ENCODE results near the gene HOXB3. TPM values are rescaled to one million over a fixed set of nuclear protein-coding genes. Genes with fewer than 3 reads are reported as not detected.
"Not testable (repeated sequence)": the region's sequence is repeated elsewhere in the genome, so short reads cannot be mapped to it uniquely, and the experiment has no call there.

Gene HOXB3
- polyA plus RNA-seq, 3 donors: 2.6 to 10.2 (median 9.6) TPM

DNA sequence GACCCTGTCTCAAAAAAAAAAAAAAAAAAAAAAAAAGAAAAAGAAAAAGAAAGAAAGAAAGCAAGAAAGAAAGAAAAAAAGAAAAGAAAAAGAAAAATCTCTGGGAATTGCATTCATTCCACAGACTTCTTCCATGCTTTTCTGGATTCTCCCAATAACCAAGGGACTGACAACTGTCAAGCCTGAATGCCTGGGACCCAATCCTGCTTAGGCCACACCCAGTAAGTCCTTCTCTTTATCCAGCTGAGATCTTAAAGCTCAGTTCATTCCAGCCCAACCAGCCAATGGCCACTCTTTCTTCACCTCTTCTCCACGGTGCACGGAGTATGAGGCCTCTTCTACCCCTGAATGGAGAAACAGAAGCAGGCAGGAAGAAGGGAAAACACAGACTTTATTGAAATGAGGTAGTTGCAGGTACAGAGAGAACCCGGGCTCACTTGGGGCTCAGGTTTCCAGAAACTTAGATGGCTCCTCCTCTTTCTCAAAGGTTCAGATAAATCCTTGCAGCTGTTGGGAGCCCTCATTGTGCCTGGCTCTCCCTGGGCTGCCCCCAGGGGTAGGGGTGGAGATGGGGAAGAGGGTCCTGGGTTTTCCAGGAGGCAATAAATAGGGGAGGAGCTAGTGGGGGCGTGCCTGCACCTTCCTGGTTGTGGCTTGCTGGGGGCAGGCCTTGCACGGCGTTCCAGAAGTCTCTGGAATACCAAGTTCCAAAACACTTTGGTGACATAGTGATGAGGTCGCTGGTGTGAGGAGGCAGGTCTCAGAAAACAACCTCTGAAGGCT, 61.7 kb downstream of the HOXB3 start:
- H3K27ac ChIP-seq (ENCODE audit: low read depth, low read length): no peak overlapping the region
- WGBS, 3 donors: 39 to 80% (median 80%) methylated on average over 7 of the region's 7 CpGs

- no peak overlapping the region for H3K27ac ChIP-seq (ENCODE audit: low read depth, low read length)
- WGBS, 3 donors: 46 to 81% (median 73%) methylated on average over 14 of the region's 14 CpGs
Measured at GRCh38 chr17:48527547-48527932, 62.5 kb downstream of the HOXB3 start.

DNA sequence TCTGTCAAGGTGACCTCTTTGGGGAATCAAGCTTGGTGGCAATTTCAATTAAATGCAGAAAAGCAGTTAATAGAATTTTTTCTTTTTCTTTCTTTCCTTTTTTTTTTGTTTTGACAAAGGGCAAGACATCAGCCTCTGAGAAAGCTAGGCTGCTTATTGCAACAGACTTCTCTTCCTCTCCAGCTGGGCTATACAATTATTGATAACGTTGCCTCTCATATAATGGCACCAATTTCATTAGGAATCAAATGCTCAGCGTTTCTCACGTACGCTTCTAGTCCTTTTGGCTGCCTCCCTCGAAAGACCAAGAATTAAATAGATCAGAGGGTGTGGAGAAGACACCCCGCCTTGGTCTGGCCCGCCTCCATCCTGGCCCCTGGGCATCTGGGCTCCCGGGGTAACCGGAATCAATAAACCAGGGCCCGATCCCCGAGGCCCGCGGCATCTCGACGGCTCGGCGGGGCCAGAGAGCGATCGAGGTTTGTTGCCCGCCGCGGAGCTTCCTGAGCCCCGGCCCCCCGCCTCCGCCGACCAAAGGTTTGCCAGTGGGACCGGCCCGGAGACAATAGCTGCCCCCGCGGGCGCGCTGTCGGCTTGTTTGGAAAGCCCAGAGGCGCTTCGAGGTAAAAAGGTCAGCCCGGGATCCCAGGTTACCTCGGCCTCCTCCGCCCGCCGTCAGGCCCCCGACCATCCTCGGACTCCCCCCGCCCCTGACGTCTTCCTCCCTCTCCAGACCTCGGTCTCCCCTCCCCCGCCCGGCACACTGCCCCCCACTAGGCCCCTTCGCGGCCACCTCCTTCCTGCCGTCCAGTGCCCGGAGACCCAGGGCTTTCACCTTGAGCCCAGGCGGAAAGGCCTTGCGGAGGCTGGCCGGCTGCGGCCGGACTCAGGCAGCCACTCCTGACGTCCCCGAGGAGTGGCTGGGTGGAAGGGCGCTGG, 63.2 kb downstream of the HOXB3 start:
- no peak overlapping the region for H3K27ac ChIP-seq (ENCODE audit: low read depth, low read length)
- WGBS, 3 donors: 18 to 38% (median 33%) methylated on average over 56 to 59 of the region's 59 CpGs

- WGBS, 3 donors: 41 to 63% (median 58%) methylated on average over 6 of the region's 6 CpGs
- no peak overlapping the region for H3K27ac ChIP-seq (ENCODE audit: low read depth, low read length)
Measured at GRCh38 chr17:48523010-48523409, 67.0 kb downstream of the HOXB3 start.

DNA sequence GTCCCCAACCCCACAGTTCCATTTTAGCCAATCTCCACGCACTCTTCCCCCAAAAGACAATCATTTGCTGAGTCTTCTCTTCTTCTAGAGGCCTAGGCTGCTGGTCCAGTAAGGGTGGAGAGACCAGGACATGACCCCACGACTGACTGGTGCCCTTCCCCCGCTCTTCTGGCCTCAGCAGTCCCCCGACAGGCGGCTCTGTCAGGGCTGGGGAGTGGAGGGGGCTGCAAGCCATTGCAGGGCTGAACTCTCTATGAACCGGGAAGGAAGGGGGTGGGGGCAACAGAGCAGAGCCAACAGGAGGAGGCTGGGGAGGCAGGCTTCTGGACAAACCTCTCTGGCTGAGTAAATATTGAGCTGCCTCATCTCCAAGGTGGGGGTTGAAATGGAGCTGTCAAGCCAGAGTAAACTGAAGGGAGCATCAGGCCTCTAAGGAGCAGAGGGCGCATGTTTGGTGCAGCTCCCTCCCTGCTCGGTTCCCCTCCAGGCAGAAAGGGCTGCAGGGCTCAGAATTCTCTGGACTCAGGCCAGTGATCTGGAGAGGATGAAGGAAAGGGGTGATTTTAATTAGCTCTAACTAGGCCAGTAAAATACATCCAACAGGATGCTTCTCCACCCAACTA, 67.9 kb downstream of the HOXB3 start:
- WGBS, 3 donors: 22 to 37% (median 35%) methylated on average over 8 of the region's 8 CpGs
- H3K27ac ChIP-seq (ENCODE audit: low read depth, low read length): no peak overlapping the region

- H3K27ac ChIP-seq (ENCODE audit: low read depth, low read length): no peak overlapping the region
- WGBS, 3 donors: 44 to 83% (median 82%) methylated on average over 1 of the region's 1 CpG
Measured at GRCh38 chr17:48520631-48521079, 69.4 kb downstream of the HOXB3 start.

GRCh38 chr17:48519427-48519826, 70.6 kb downstream of the HOXB3 start:
- WGBS, 3 donors: 78 to 84% (median 83%) methylated on average over 5 of the region's 5 CpGs
- H3K27ac ChIP-seq (ENCODE audit: low read depth, low read length): no peak overlapping the region

- H3K27ac ChIP-seq (ENCODE audit: low read depth, low read length): no peak overlapping the region
- 21 to 41% (median 32%) methylated on average over 3 of the region's 3 CpGs for WGBS, 3 donors
Measured at GRCh38 chr17:48517478-48517877, 72.6 kb downstream of the HOXB3 start.

DNA sequence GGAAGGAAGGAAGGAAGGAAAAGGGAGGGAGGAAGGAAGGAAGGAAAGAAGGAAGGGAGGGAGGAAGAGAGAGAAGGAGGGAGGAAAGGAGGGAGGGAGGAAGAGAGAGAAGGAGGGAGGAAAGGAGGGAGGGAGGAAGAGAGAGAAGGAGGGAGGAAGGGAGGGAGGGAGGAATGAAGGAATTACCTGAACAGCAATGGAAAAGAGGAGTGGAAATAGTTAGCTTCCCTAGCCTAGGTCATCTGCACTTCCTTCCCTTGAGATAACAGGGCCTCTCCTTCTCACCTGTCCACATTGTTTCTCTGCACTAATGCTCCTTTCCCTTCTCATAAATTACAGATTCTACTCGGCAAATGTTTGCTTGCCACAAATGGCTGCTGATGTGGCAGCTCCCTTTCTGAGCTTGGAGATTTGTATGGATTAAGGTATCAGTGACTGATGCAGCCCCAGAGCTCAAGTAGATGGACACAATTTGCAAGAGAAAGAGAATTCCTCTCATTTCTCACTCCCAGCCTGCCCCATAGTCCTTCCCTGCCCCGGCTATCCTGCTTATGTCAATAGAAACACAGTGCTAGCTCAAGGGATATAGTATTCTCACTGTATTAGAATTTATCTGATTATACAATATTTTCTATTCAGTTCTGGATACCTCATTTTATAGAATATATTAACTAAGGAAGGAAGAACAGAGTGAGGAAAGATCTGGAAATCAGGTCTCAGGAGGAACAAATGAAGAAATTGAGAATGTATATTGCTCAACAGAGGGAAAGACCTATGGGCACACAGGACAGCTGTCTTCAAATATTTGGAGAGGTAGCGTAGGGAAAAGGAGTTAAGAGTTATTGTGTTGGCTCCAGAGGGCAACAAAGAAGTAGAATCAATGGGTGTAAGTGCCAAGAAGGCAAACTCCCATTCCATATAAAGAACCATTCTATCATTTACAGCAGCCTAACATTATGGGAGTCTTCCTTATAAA, 73.8 kb downstream of the HOXB3 start:
- no peak overlapping the region for H3K27ac ChIP-seq (ENCODE audit: low read depth, low read length)
- 33 to 81% (median 75%) methylated on average over 3 of the region's 3 CpGs for WGBS, 3 donors

DNA sequence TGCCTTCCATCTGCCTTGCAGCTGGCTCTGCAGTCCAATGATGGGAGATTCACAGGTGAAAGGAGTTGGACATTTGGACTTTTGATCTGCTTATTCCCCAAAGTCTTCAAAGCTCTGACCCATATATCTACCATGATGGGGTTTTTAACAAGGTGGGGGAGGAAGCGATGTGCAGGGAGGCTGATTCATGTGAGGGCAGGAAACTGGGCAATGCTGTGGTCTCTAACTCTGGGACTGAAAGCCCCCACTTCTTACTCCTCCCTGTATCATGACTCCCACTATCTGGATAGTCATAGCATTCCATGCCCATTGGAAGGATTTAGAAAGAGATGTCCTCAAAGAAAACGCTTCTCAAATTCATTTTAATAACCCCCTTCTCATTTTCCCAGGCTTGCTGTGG, 75.6 kb downstream of the HOXB3 start:
- no peak overlapping the region for H3K27ac ChIP-seq (ENCODE audit: low read depth, low read length)
- 71 to 81% (median 77%) methylated on average over 2 of the region's 2 CpGs for WGBS, 3 donors

- H3K27ac ChIP-seq (ENCODE audit: low read depth, low read length): no peak overlapping the region
- WGBS, 3 donors: 31 to 82% (median 80%) methylated on average over 6 of the region's 6 CpGs
Measured at GRCh38 chr17:48513666-48514455, 76.2 kb downstream of the HOXB3 start.

- WGBS, 3 donors: 21 to 66% (median 39%) methylated on average over 7 of the region's 7 CpGs
- no peak overlapping the region for H3K27ac ChIP-seq (ENCODE audit: low read depth, low read length)
Measured at GRCh38 chr17:48513097-48513496, 76.9 kb downstream of the HOXB3 start.

- no peak overlapping the region for H3K27ac ChIP-seq (ENCODE audit: low read depth, low read length)
- WGBS, 3 donors: 79 to 87% (median 79%) methylated on average over 7 of the region's 7 CpGs
Measured at GRCh38 chr17:48510761-48511604, 79.1 kb downstream of the HOXB3 start.

GRCh38 chr17:48510381-48510760, 79.7 kb downstream of the HOXB3 start:
- no peak overlapping the region for H3K27ac ChIP-seq (ENCODE audit: low read depth, low read length)
- WGBS, 3 donors: 76 to 82% (median 76%) methylated on average over 2 of the region's 2 CpGs

DNA sequence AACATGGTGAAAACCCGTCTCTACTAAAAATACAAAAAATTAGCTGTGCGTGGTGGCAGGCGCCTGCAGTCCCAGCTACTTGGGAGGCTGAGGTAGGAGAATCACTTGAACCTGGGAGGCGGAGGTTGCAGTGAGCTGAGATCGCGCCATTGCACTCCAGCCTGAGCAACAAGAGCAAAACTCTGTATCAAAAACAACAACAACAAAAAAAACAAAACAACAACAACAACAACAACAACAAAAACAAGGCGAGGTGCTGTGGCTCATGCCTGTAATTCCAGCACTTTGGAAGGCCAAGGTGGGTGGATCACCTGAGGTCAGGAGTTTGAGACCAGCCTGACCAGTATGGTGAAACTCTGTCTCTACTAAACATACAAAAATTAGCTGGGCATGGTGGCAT, 80.3 kb downstream of the HOXB3 start:
- H3K27ac ChIP-seq (ENCODE audit: low read depth, low read length): not testable (repeated sequence)
- WGBS, 3 donors: 89 to 99% (median 98%) methylated on average over 7 of the region's 7 CpGs

DNA sequence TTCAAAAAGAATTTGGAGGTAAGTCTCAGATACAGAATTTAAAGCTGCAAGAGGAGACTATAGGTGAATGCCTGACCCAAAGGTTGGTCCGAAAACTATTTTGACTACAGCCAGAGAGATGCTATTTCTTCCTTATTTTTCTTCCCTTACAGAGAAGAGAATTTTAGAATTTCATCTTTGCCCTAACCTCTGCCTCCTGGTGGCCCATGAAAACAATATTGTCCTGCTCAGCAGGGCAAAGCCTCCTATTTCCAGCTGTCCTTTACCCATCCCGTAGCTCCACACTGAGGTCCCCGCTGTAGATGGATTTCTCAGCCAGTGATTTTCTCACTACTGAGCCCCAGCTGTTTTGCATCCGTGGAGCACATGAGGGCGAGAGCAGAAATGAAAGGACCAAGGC, 83.8 kb downstream of the HOXB3 start:
- H3K27ac ChIP-seq (ENCODE audit: low read depth, low read length): no peak overlapping the region
- WGBS, 3 donors: 68 to 91% (median 83%) methylated on average over 5 of the region's 5 CpGs
